PC-9 (cell line): Measurements from ENCODE around the gene TRAF3.

ENCODE experiments used
- EZH2 ChIP-seq: fragments of 200-600 bp; sonication (generic); IDR thresholded peaks from 2 replicates; pipeline ENCODE4 v1.8.0; 2017; ENCODE audit warnings: antibody characterized with exemption, low read depth
- TF ChIP-seq, protein P1 (sequence below): fragments of 200-600 bp; sonication (generic); conservative IDR thresholded peaks from 2 replicates; pipeline ENCODE4 v1.6.1; 2017; ENCODE audit warnings: mixed run types, antibody characterized with exemption, mild to moderate bottlenecking, moderate library complexity

DNA sequence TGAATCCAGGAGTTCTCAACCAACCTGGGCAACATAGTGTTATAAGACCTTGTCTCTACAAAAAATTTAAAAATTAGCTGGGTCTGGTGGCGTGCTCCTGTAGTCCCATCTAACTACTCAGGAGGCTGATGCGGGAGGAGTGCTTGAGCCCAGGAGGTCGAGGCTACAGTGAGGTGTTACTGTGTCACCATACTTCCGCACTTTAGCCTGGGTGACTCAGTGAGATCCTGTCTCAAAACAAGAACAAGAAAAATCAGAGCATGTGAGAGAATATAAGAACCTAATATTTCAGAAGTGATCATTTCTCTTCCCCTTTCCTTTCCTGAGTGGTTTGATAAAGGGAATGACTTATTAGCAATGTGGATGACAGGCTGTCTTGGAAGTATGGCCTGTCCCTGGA, 9.5 kb downstream of the TRAF3 start:
- TF ChIP-seq, protein P1, sequence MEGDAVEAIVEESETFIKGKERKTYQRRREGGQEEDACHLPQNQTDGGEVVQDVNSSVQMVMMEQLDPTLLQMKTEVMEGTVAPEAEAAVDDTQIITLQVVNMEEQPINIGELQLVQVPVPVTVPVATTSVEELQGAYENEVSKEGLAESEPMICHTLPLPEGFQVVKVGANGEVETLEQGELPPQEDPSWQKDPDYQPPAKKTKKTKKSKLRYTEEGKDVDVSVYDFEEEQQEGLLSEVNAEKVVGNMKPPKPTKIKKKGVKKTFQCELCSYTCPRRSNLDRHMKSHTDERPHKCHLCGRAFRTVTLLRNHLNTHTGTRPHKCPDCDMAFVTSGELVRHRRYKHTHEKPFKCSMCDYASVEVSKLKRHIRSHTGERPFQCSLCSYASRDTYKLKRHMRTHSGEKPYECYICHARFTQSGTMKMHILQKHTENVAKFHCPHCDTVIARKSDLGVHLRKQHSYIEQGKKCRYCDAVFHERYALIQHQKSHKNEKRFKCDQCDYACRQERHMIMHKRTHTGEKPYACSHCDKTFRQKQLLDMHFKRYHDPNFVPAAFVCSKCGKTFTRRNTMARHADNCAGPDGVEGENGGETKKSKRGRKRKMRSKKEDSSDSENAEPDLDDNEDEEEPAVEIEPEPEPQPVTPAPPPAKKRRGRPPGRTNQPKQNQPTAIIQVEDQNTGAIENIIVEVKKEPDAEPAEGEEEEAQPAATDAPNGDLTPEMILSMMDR = no peak
- no peak for TF ChIP-seq EZH2
